HEK293 (cell line): ENCODE data around the gene DOCK9.

ENCODE experiments used
- GLI4 ChIP-seq: fragments of 450-650 bp; formaldehyde crosslinking; IDR thresholded peaks from 2 replicates; pipeline ENCODE4 v1.5.1; 2016; ENCODE audit warnings: missing biosample characterization, missing genetic modification characterization
- HOXC10 ChIP-seq: sonication (generic); formaldehyde crosslinking; IDR thresholded peaks from 2 replicates; pipeline ENCODE4 v1.8.1; 2023; ENCODE audit warnings: mild to moderate bottlenecking, missing genetic modification reagents
- TCF7L2 ChIP-seq: IDR thresholded peaks from 2 replicates; pipeline ENCODE4 v1.6.1; 2011; ENCODE audit warnings: low read depth, mild to moderate bottlenecking, inconsistent platforms, low read length, moderate library complexity, borderline replicate concordance
- ZFP69B ChIP-seq: fragments of 450-650 bp; formaldehyde crosslinking; IDR thresholded peaks from 2 replicates; pipeline ENCODE4 v1.5.1; 2016; ENCODE audit warnings: missing biosample characterization, missing genetic modification characterization
- ZNF335 ChIP-seq: fragments of 450-650 bp; formaldehyde crosslinking; conservative IDR thresholded peaks from 2 replicates; pipeline ENCODE4 v1.5.1; 2016; ENCODE audit warnings: missing biosample characterization, missing genetic modification characterization
- ZNF398 ChIP-seq: fragments of 450-650 bp; formaldehyde crosslinking; IDR thresholded peaks from 2 replicates; pipeline ENCODE4 v1.5.1; 2017; ENCODE audit warnings: missing biosample characterization, missing genetic modification characterization
- ZNF423 ChIP-seq: fragments of 450-650 bp; formaldehyde crosslinking; IDR thresholded peaks from 2 replicates; pipeline ENCODE4 v1.5.1; 2016; ENCODE audit warnings: missing biosample characterization, missing genetic modification characterization
- ZNF561 ChIP-seq: fragments of 450-650 bp; IDR thresholded peaks from 2 replicates; pipeline ENCODE4 v1.5.1; 2018; ENCODE audit warnings: missing biosample characterization, missing genetic modification characterization, borderline replicate concordance
- TF ChIP-seq, protein P1 (sequence below): fragments of 450-650 bp; formaldehyde crosslinking; IDR thresholded peaks from 2 replicates; pipeline ENCODE4 v1.5.1; 2016; ENCODE audit warnings: missing biosample characterization, missing genetic modification characterization

DNA sequence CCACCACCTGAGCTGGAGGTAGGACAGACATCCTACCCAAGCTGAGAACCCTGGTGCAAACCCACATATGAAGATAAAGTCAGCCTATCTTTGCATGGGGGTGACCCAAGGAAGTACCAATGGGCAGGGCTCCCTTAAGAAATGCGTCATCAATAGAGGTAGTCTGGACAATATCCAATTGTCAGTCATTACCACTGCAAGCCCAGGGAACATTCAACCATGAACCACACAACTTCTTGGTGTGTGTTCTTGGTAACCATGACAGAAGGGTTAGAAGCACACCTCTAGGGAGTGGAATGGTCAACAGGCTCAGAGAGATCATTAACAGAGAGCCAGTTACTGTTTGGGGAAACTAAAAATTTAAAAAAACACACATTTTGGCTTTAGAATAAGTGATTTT lies 34.7 kb upstream of the DOCK9 start:
- TF ChIP-seq TCF7L2 (no peak), GLI4 (tag by site-specific recombination) (no peak), ZNF561 (no peak), ZFP69B (tag by site-specific recombination) (no peak), HOXC10 (no peak), ZNF423 (tag by site-specific recombination) (no peak), ZNF398 (tag by site-specific recombination) (no peak), ZNF335 (no peak)
- TF ChIP-seq, protein P1, sequence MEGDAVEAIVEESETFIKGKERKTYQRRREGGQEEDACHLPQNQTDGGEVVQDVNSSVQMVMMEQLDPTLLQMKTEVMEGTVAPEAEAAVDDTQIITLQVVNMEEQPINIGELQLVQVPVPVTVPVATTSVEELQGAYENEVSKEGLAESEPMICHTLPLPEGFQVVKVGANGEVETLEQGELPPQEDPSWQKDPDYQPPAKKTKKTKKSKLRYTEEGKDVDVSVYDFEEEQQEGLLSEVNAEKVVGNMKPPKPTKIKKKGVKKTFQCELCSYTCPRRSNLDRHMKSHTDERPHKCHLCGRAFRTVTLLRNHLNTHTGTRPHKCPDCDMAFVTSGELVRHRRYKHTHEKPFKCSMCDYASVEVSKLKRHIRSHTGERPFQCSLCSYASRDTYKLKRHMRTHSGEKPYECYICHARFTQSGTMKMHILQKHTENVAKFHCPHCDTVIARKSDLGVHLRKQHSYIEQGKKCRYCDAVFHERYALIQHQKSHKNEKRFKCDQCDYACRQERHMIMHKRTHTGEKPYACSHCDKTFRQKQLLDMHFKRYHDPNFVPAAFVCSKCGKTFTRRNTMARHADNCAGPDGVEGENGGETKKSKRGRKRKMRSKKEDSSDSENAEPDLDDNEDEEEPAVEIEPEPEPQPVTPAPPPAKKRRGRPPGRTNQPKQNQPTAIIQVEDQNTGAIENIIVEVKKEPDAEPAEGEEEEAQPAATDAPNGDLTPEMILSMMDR = no peak
